Effector memory CD8-positive, alpha-beta T cell (primary cell): ENCODE results near the gene CENPT.

Experiments used
- ATAC-seq: fragments of 150-1000 bp; cut with Tn5 transposase; replicated peaks from 2 replicates; pipeline ENCODE4 v1.10.0; 2021; ENCODE audit warnings: mild to moderate bottlenecking, moderate library complexity
- DNase-seq, 3 experiments: peaks; one replicate each; pipeline ENCODE4 v3.0.0; 2021
- H3K27ac Mint-ChIP-seq, 2 donors: one replicate each; pipeline ENCODE4 v1.8.0; 2022; ENCODE audit warnings: mild to moderate bottlenecking in 2 of 2, mixed read lengths in 2 of 2, moderate library complexity in 2 of 2
- H3K27me3 Mint-ChIP-seq, 2 donors: one replicate each; pipeline ENCODE4 v1.8.0; 2022; ENCODE audit warnings: mixed read lengths in 2 of 2
- H3K36me3 Mint-ChIP-seq: one replicate; pipeline ENCODE4 v1.8.0; 2022; ENCODE audit warnings: mild to moderate bottlenecking, moderate library complexity, mixed read lengths; ENCODE audit not compliant: insufficient read depth
- H3K4me1 Mint-ChIP-seq, 2 donors: one replicate each; pipeline ENCODE4 v1.8.0; 2022; ENCODE audit warnings: low read depth in 2 of 2, mixed read lengths in 2 of 2
- H3K4me3 Mint-ChIP-seq, 2 donors: one replicate each; pipeline ENCODE4 v1.8.0; 2022; ENCODE audit warnings: mild to moderate bottlenecking in 2 of 2, mixed read lengths in 2 of 2, moderate library complexity in 2 of 2
- H3K9me3 Mint-ChIP-seq, 2 donors: one replicate each; pipeline ENCODE4 v1.8.0; 2022; ENCODE audit warnings: mixed read lengths in 2 of 2

CENPT gene

GRCh38 chr16:67781565-67781921 is 66.0 kb downstream of the CENPT start:
- Mint-ChIP-seq H3K4me1 (peaks cover 16 to 20% of the 10 kb centered on the region in 2 donors), H3K36me3 (peaks cover 8% of the 10 kb centered on the region), H3K9me3 (no peaks in the 10 kb centered on the region), H3K4me3 (peak overlapping the region in 1 of 2 donors; percentile 28), H3K27me3 (no peaks in the 10 kb centered on the region), H3K27ac (peak overlapping the region; percentile 86)
- ATAC-seq (peak; percentile 42), DNase-seq (no peak)

GRCh38 chr16:67780847-67781564 is 66.5 kb downstream of the CENPT start:
- H3K27me3 Mint-ChIP-seq, result no peaks in the 10 kb centered on the region
- no peak for ATAC-seq

GRCh38 chr16:67779256-67780014 is 68.1 kb downstream of the CENPT start:
- H3K27me3 Mint-ChIP-seq, result no peaks in the 10 kb centered on the region
- H3K9me3 Mint-ChIP-seq, result no peaks in the 10 kb centered on the region
- peak overlapping the region in 1 of 2 donors; percentile 44 for H3K27ac Mint-ChIP-seq
- no peak for ATAC-seq
- DNase-seq, result no peak
- H3K4me3 Mint-ChIP-seq, result no peak overlapping the region
- H3K36me3 Mint-ChIP-seq, result peaks cover 4% of the 10 kb centered on the region
- H3K4me1 Mint-ChIP-seq, result peaks cover 21% of the 10 kb centered on the region in 2 donors

More at GRCh38 chr16:67780847-67781564, 66.5 kb downstream of the CENPT start:
- Mint-ChIP-seq H3K9me3 (no peaks in the 10 kb centered on the region), H3K36me3 (peaks cover 8% of the 10 kb centered on the region), H3K27ac (peak overlapping the region; percentile 86), H3K4me3 (peak overlapping the region in 1 of 2 donors; percentile 28), H3K4me1 (peaks cover 16 to 19% of the 10 kb centered on the region in 2 donors)
- DNase-seq, result no peak
